ENCODE data around the gene PDE5A.
"Not testable (repeated sequence)": the region's sequence is repeated elsewhere in the genome, so short reads cannot be mapped to it uniquely, and the experiment has no call there.

The PDE5A gene

DNA sequence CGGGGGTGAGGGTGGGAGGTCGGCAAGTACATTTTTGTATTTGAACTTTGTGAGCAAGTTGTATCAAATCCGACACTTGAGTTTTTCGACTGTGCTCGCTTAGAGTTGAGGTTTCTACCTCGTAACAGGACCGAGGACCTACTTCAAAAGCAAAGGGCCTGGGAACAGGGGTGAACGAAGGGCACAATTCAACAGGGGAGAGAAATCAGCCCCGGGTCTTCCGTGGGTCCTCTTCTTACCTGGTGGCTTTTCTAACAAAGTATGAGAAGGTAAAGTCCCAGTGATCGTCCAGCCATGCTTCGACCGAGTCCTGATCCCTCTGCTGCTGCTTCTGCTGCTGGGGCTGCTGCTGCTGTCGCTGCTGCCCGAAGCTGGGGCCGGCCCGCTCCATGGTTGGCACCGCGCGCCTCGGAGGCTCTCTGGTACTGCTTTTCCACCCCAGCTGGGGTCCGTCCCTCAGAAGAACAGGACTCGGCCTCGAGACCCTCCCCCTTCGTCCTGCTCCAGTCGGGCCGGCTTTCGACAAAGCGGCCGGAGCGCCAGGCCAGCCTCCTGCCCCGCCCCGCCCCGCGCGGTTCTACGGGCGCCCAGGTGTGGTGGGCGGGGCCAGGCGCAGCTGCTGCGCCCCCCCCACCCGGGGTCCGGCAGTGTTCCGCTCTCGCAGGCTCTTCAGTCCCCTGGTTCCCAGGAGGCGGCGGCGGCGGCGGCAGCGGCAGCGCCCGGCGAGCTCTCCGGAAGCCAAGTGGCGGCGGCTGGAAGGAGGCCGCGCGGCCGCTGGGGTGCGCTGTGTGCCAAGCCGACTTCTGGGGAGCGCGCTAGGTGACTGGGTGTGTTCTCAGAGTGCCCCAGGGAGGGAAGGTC is at the start of gene PDE5A:
Gene PDE5A (minus strand): TSS at position 524 of the 861 bp plus-strand sequence. CDS start 133 bp downstream, at position 391.
- peak within 1 kb of the TSS; percentile 51 for H3K4me3 ChIP-seq (ENCODE audit: low read length)
- TF ChIP-seq ZNF274 (IDR thresholded peaks at IDR 0.05; ENCODE audit: low read depth, low read length) = no peak

DNA sequence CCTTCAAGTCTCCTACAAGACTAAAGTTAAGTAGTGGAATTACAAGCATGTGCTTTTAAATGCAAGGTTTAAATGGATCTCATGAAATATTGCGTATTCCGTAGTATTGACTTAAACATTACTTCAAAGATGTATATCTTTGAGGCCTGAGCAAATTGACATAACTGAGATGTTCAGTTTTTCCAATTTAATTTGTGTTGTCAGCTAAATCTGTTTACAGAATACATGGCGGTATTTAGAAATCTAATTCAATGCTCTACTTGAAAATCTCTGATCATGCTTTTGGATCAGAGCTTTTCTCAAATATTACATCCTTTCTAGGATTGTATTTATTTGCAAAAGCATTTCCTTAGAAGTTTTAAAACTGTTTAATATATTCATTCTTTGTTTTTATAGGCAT is 47.5 kb upstream of the PDE5A start:
- TF ChIP-seq ZNF274 (IDR thresholded peaks at IDR 0.05; ENCODE audit: low read depth, low read length) = no peak
- H3K4me3 ChIP-seq (ENCODE audit: low read length) = no peak overlapping the region

GRCh38 chr4:119675391-119675790 is 46.8 kb upstream of the PDE5A start:
- H3K4me3 ChIP-seq (ENCODE audit: low read length) = no peak overlapping the region

DNA sequence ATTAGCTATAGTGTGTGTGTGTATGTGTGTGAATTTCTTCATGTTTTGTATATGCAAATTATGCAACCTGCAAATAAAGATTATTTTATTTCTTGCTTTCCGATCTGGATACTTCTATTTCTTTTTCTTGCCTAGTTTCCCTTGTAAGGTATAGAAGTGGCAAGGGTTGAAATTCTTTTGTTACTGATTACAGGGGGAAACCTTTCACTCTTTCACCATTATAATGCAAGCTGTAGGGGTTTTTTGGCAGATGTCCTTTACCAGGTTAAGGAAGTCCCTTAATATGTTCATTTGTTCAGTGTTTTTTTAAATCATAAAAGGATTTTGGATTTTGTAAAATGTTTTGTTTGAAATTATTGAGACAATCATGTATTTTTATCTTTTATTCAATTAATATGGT is 44.3 kb upstream of the PDE5A start:
- no peak overlapping the region for H3K4me3 ChIP-seq (ENCODE audit: low read length)
- TF ChIP-seq ZNF274 (IDR thresholded peaks at IDR 0.05; ENCODE audit: low read depth, low read length) = no peak

More at GRCh38 chr4:119675391-119675790, 46.8 kb upstream of the PDE5A start:
- TF ChIP-seq ZNF274 (IDR thresholded peaks at IDR 0.05; ENCODE audit: low read depth, low read length) = no peak

DNA sequence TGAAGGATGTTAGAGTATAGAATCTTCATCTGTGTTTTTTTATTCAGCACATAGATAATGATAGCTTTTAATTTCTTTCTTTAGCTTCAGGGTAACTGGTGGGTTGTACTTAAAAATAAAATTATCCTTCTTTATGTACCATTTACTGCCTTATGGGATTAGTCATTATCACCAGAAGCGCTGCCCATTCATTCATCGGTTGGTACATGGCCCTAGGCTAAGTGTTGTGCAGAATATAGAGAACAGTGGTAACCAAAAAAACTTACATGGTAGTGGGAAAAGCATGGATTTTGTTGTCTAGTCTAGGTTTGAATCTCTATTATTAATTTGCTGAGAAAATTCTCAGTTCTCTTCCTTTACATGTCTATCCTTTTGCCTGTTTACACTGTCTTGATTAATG is 43.5 kb upstream of the PDE5A start:
- H3K4me3 ChIP-seq (ENCODE audit: low read length) = no peak overlapping the region
- no peak for TF ChIP-seq ZNF274 (IDR thresholded peaks at IDR 0.05; ENCODE audit: low read depth, low read length)

- no peak for TF ChIP-seq ZNF274 (IDR thresholded peaks at IDR 0.05; ENCODE audit: low read depth, low read length)
- no peak overlapping the region for H3K4me3 ChIP-seq (ENCODE audit: low read length)
Measured at GRCh38 chr4:119671205-119671604, 42.6 kb upstream of the PDE5A start.

DNA sequence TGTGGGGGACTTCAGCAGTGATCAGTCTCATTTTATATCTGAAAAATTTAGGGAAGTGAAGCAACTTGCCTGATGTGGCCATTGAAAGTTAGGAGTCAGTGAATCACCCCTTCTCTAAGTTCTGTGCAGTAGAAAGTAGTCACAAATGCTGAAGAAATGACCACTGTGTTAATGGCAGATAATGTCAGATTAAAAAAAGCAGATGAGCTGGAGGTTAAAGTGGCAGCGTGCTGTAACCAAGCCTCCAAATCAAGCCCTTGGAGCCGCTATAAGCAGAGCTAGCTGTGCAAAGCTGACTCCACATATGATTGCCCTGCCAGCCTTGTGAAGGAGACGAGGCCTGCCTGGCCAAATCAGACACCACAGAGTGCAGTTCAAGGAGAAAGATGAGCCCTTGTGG is 39.2 kb upstream of the PDE5A start:
- TF ChIP-seq ZNF274 (IDR thresholded peaks at IDR 0.05; ENCODE audit: low read depth, low read length) = no peak
- H3K4me3 ChIP-seq (ENCODE audit: low read length) = no peak overlapping the region

DNA sequence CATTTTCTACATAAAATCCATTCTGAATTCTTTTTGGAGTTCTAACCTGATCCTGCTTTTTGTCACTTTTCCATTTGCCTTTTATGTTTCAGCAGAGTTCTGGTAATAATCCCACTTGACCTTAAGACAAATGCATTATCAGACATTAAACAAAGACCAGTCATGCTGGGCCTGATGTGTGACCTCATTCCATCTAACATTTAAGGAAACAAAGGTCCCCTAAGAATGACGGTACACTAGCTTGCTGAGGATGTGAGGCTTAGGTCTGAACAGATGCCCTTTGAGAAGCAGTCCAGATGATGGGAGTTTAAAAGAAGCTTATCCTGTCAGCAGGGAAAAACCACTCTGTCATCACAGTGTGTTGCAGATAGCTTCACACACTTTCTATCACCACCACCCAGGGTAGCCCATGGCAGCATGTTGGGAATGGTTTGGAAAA is 38.1 kb upstream of the PDE5A start:
- H3K4me3 ChIP-seq (ENCODE audit: low read length) = no peak overlapping the region
- no peak for TF ChIP-seq ZNF274 (IDR thresholded peaks at IDR 0.05; ENCODE audit: low read depth, low read length)

GRCh38 chr4:119665752-119666151 is 37.1 kb upstream of the PDE5A start:
- no peak overlapping the region for H3K4me3 ChIP-seq (ENCODE audit: low read length)
- TF ChIP-seq ZNF274 (IDR thresholded peaks at IDR 0.05; ENCODE audit: low read depth, low read length) = no peak

DNA sequence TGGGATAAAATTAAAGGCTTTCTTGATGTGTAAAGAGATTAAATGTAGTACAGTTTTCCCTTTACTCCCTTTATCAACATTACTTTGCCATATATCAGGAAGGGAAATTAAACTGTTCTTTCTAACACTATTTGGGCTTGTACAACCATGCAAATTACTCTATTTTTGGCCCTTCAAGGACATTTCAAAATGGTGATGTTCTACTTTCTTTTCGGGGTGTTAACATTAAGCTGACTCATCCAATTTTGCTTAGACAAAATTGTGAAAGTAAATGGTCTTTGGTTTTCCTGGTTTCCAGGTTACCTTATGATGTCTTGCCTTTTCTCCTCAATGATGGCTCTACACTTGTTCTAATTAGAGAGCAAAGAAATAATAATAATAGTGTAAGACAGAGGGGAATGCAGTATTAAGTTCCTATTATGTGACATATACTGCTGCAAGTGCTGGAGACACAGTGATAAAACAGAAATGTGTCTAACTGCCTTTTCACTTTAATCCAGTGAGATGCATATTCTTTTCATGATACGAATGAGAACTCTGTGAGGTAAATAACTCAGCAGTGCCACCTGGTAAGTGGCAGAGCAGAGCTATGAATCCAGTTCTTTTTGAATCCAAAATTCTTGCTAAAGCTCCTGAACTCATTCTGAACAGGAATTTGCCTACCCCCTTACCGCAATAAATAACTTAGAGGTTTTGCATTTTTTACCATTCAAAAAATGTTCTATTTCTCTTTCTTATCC is 35.7 kb upstream of the PDE5A start:
- TF ChIP-seq ZNF274 (IDR thresholded peaks at IDR 0.05; ENCODE audit: low read depth, low read length) = no peak
- H3K4me3 ChIP-seq (ENCODE audit: low read length) = no peak overlapping the region

- H3K4me3 ChIP-seq (ENCODE audit: low read length) = no peak overlapping the region
- TF ChIP-seq ZNF274 (IDR thresholded peaks at IDR 0.05; ENCODE audit: low read depth, low read length) = no peak
Measured at GRCh38 chr4:119663160-119663788, 34.7 kb upstream of the PDE5A start.

GRCh38 chr4:119662612-119663011 is 34.0 kb upstream of the PDE5A start:
- not testable (repeated sequence) for H3K4me3 ChIP-seq (ENCODE audit: low read length)

DNA sequence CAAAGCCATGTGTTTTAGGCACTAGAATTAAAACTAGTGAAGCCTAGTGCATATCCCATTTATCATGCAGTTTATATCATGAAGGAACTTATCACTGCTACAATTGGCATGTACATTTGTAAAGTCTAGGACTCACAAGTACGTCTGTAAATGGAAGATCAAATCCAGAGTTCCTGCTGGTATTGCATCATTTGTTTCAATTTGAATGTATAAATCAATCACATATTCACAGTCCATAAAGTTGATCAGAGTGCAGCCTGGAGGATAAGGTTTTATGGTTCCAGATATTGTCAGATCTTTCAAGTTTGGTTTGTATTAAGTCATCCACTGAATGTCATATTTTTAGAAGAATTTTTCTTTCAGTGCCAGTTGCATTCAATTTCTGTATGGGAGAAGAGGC is 32.6 kb upstream of the PDE5A start:
- H3K4me3 ChIP-seq (ENCODE audit: low read length) = no peak overlapping the region
- TF ChIP-seq ZNF274 (IDR thresholded peaks at IDR 0.05; ENCODE audit: low read depth, low read length) = no peak

GRCh38 chr4:119659576-119659975 is 31.0 kb upstream of the PDE5A start:
- H3K4me3 ChIP-seq (ENCODE audit: low read length) = no peak overlapping the region
- no peak for TF ChIP-seq ZNF274 (IDR thresholded peaks at IDR 0.05; ENCODE audit: low read depth, low read length)
